ENCODE results near the gene GRIK4.

GRCh38 chr11:120666121-120666639, 154.6 kb downstream of the GRIK4 start:
- no peak for TF ChIP-seq POLR2AphosphoS5 (IDR thresholded peaks at IDR 0.05; ENCODE audit: low read depth, low read length)
- TF ChIP-seq POLR2A (IDR thresholded peaks at IDR 0.05; ENCODE audit: low read depth, low read length) = no peak

Data from GM12892 (cell line).